ENCODE measurements around the gene METTL25B.
A peak's percentile ranks its signal among the peaks of the same experiment; 100 is the strongest.

Gene METTL25B

DNA sequence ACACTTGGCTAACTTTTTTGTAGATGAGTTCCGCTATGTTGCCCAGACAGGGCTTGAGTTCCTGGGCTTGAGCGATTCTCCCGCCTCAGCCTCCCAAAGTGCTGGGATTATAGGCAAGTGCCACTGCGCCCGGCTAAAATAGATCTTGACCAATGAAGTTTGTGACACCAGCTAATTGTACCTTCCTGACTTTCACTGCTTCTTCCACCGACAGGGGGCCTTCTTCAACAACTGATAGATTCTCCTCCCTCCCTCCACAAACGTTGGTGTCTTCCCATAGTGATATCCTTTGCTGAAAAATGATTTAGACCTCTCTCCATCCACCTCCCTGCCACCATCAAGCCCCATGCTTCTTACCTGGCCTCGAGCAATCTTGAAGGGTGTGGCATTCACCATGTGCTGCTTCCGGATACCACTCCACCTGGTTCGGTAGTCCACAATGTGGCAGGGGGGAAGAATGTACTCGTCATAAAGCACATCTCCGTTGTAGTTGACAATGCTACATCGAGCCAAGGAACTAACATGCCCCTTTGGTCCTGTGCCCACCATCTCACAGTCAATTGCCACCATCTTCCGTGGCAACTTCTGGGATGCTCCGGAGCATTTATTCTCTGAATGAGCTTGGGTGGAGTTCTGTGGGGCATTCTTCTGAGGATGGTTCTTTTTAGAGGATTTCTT is 1.6 kb upstream of the METTL25B start:
- DNase-seq (ENCODE audit: low spot score), result peak; percentile 85

DNA sequence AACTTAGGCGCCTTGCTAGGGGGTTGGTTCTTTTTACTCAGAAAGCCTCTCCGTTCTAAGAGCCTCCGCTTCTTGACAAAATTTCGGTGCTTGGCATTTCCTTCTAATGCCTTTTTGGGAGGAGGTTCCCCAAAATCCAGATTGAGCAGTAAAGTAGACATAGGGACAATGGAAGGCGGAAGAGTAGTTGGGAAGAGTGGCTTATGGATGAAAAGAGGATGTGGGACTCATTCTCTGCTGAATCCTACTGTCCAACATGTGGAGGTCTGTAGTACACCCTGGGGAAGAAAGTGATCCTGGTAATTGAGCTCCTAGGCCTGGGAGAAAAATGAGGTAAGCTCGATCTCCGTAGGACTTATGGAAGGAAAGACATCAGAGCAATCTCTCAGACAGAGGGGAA is 777 bp upstream of the METTL25B start:
- DNase-seq (ENCODE audit: low spot score), result no peak

DNA sequence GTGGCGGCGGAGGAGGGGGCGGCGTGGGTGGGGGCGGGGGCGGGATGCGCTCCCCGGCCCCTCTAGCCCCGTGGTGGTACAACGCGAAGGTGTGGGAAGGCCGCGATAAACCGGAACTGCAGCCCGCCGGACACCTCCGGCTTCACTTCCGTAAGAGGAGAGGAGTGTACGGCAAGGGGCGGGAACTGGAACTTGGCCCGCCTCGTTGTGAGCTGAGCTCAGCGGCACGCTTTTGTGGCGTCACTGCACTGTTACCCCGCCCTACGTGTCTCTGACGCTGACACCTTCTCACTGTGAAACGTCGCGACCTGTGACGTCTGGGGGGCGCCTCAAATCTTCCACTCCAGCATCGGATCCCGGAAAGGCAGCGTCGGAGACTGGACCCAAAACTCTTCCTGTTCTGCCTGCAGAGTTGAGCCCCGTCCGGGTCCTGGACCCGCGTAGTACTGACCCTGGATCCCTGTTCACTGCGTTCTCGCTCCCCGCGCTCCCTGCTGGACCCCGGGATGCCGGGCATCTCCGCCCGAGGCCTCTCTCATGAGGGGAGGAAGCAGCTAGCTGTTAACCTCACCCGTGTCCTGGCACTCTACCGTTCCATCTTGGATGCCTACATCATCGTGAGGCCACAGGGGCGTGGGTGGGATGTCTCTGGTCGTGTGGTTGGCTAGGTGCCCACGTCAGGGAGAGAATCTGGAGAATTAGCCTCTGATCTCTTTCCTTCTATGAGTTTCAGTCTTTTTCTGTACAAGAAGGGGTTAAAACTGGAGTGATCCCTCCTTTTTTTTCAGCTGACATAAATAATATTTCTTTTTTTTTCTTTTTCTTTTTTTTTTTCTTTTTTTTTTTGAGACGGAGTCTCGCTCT is 562 bp downstream of the METTL25B start, which contains the start of gene ISG20L2:
Gene ISG20L2, minus strand, starts transcription at position 168 of the 864 bp plus-strand sequence. CDS start 1,114 bp downstream, outside the sequence.
- peak; percentile 91 for DNase-seq (ENCODE audit: low spot score)

DNA sequence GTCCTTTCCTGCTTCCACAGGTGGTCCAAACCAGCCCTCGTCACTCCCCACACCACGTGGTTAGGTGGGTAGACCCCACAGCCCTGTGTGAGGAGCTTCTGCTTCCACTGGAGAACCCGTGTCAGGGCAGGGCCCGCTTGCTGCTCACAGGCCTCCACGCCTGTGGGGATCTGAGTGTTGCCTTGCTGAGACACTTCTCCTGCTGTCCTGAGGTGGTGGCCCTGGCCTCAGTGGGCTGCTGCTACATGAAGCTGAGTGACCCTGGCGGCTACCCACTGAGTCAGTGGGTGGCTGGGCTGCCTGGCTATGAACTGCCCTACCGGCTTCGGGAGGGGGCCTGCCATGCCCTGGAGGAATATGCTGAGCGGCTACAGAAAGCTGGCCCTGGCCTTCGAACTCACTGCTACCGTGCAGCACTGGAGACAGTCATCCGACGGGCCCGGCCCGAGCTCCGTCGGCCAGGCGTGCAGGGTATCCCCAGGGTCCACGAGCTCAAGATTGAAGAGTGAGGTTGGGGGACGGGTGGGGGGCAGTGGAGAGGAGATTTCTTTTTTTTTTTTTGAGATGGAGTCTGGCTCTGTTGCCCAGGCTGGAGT is 5.8 kb downstream of the METTL25B start:
- DNase-seq (ENCODE audit: low spot score), result no peak

DNA sequence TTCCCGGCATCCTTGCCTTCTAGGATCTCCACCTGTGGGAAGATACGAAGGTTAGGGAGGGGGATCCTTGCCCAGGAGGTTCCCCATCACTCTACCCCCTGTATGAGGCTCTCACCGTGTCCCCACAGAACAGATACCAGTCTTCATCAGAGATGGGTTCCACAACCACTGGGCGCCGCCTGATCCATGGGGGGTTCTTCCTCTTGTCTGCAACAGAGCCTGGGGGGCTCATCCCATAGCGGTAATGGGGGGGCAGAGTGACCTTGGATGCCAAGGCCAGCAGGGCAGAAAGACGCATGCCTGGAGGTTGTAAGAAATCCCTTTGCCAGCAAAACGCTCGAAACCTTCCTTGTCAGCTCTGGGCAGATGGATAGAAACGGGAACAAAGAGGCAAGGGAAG is 10.1 kb downstream of the METTL25B start:
- no peak for DNase-seq (ENCODE audit: low spot score)

DNA sequence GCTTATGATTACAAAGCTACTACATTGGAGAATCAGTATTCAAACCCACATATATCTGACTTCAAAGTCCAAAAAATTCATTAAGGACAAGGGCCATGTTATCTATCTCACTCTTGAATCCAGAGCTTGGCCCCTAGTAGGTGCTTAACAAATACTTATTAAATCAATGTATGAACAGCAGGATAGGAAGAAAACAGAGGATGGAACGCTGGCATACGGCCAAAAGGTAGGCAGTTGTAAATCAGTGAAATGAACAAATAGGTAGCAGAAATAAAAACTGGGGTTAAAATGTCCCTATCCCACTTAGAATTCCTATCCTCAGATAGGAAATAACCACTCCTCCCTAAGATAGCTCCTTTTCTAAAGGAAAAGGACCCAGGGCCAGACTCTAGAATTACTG is 10.6 kb downstream of the METTL25B start:
- DNase-seq (ENCODE audit: low spot score), result no peak

DNA sequence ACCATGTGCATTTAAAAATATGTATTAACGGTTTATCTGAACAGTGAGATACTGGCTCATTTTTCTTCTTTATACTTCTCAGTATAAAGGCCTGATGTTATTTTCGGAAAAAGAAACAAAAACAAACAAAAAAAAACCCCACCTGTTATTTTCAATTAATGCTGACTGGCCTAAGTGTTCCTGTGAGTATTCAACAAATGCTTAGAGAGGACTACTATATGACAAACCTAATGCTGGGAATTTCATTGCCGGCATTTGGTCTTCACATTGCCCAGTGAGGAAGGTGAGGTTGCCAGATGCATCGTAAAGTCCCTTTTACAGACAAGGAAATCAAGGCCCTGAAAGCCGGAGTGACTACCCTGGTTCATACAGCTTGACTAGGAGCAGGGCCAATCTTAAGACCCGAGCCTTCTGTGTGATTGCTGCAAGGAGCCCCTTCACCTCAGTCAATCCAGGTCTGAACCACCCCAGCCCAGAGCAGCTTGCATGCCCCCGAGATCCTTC is 12.0 kb downstream of the METTL25B start:
- DNase-seq (ENCODE audit: low spot score), result no peak

DNA sequence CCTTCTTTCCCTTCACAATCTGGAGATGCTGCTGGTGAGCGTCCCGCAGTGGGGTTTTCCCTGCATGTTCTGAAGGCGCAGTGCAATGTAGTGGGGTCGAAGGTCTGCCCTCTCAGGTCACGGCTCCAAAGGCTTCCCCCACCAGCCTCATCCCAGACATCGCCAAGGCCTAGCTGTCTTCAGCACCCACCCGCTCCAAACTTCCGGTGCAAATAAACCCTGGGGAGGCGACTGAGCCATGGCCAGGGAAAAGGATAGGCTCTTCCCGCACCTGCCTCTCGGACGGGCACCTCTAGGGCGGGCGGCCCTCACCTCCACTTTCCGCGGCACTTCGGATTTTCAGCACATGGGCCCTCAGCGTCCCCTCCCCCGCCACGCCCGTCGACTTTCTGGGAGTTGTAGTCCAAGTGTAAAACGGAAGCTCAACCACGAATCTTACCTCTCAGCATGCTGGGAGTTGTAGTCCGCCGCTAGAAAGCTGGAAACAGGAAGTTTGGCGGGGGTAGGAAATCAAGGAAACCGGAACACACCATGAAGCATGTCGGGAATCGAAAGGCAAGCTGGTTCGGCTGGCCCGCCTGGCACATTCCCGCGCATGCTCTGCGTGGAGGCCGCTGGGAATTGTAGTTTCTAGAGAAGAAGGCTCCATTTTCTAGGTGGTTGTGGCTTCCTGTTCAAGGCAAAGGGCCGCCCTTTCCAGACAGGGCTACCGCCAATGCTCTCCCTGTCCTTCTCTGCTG is 12.6 kb downstream of the METTL25B start, which contains the start of gene MRPL24:
Gene MRPL24, minus strand, starts transcription at position 348 of the 740 bp plus-strand sequence. CDS start 2,384 bp downstream, outside the sequence.
- DNase-seq (ENCODE audit: low spot score), result peak; percentile 94

DNA sequence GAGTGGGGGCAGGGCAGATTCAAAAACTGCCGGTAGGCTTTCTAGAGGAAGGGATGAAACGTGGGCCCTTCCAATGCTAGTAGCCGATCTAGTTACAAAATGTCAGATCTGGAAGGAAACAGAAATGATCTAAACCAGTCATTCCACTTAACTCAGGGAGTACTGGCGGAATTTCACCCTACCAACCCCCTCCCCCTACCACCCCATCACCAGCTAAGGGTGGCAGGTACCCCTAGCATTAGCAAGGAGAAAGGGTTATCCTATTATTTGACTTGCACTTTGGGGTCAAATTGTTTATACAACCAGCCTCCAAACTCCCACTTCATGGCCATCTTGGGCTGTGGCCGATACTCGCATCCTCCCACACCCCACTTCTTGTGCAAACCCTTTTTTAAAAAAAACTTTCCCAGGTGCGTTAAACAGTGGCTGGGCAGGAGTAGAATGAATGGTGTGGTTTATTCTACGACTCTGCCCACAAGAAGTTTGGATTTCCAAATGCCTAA is 13.3 kb downstream of the METTL25B start:
- no peak for DNase-seq (ENCODE audit: low spot score)

DNA sequence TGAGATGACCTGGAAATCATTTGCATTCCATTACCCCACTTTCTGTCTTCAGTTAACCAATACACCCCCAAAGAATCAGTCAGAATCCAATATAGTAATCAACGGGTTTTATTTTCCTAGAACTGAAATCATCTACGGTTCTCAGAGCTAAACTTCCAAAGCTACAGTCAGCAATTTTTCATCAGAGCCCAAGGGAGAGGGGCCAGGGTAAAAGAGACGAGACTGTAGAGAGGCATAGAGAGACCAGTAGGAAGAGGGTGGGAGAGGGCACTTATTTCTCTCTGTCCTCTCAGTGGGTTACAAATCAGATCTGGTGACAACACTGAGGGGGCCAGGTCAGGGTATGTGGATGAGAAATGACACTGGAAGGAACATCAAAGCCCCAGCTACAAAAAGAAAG is 13.7 kb downstream of the METTL25B start:
- no peak for DNase-seq (ENCODE audit: low spot score)

DNA sequence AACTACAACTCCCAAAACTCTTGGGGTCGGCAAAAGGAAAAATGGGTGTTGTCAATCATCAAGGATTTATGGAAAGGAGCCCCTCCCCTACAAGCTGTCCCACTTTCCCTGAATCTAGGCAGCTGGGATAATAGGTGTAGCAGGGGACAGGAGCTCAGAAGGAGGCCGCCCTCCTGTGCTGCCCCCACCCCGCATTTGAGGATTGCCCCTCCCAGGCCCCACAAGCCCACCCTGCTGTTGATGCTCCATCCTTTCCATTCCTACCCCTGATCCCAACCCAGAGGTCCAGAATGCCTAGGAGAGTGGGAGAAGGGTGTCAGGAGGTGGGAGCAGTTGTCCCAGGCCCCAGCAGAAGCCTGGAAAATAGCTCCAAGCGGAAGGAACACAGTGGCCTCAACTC is 14.5 kb downstream of the METTL25B start:
- DNase-seq (ENCODE audit: low spot score), result no peak

DNA sequence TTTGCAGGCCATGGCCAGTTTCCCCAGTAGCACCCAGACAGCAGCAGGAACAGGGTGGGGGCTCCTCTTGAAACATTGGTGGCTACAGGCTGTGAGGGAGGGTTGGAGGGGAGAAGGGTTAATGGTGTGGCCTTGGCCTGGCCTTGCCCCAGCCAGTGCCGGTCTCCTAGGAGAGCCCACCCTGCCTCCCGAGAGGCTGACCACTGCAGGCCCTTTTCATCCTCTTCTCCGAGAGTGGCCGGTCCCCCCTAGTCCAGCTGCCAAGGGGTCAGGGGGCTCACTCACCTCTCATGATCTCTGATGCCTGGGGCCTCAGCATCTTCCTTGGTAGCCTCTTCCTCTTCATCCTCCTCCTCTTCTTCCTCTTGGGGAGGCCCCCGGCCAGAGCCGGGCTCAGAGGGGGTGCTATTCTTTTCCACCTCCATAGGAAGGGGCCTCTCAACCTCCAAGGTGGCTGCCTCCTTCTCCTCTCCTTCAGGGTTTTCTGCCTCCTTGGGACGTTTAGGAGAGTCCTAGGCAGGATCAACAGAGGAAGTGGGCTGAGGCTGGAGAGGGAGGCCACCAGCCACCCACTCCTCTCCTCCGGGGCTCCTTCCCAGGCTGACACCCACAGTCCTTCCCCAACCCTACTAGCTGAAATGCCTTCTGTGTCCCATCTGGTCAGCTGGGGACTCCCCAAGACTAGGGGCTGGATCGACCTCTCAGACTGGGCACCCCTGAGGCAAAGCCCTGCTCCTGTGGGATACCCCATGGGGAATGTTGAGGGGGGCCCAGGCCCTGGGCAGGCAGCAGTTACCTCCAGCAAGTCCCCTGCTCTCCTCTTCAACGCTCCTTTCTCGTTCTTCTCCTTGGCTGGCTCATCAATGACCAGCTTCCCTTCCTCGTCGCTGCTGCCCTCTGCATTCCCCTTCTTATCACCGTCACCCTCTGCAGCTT is 15.4 kb downstream of the METTL25B start:
- no peak for DNase-seq (ENCODE audit: low spot score)

DNA sequence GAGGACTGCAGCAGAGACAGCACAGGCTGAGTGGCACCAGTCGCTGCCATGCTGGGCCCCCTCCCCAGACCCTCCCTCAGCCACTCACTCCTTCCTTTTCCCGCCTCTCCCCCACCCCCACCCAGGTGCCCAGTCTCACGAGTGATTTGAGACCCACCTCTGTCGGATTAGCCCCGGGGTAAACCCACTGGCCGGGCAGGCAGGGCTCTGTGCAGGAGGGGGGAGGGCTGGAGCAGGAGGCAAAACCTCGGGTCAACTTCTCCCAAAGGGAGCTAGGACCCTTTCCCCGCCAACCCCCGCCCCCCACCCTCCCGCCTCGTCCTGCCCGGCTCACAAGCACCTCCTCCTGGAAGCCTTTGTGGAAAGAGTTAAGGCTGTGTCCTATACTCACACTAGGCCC is 16.1 kb downstream of the METTL25B start:
- no peak for DNase-seq (ENCODE audit: low spot score)

DNA sequence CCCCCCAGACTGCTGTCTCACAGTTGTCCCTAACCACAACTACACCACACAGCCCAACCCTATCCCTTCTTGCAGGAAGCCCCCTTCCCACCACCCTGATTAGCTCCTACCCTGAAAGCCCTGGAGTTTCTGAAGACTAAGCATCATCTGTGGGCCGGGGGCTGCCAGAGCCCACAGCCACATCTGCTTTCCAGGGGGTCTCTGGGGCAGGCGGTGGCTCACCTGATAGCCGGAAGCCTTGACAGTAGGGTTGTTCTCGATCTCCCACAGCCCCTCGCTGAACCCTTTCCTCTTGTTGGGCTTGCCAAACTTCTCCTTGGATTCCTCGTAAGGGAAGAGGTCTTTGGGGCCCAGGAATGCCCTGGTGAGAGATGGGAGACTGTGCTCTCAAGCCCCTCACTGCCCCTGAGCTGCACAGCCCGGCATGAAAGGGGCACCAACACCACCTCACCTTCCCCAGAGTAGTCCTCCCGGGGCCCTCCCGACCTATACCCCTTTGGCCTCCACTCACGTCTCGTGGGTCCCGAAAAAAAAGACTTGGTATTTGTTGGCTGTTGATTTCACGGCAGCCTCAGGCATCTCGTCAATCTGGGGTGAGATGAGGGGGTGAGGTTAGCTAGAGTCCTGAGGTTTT is 16.6 kb downstream of the METTL25B start:
- no peak for DNase-seq (ENCODE audit: low spot score)

DNA sequence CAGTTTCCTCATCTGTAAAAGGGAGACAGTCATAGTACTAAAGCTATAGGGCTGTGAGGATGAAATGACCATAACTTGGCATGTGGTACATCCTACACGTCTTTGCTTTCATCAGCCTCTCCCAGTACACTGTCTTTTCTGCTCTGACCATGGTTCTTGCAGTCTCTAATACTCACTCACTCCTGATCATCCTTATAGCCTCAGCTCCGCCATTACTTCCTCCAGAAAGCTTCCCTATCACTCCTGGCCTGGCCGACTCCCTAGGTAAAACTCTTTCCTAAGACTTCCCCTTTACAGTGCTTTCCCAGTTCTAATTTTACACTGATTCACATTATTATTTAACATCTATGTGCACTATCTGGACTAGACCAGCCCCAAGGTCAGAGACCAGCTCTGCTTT is 17.6 kb downstream of the METTL25B start:
- DNase-seq (ENCODE audit: low spot score), result no peak

DNA sequence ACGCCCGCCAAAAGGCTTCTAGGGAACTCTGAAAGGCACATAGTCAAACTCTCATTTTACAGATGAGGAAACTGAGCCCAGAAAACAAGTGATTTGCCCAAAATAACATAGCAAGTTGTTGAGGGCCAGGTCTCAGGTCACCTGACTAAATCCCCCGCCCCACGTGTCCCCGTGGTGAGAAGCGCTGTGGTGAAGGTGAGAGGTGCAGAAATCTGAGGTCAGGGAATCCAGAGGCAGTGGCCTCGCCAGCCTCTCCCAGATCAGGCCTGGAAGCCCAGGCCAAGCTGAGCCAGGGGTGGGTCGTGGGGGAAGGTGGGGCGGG is 18.1 kb downstream of the METTL25B start:
- DNase-seq (ENCODE audit: low spot score), result no peak

DNA sequence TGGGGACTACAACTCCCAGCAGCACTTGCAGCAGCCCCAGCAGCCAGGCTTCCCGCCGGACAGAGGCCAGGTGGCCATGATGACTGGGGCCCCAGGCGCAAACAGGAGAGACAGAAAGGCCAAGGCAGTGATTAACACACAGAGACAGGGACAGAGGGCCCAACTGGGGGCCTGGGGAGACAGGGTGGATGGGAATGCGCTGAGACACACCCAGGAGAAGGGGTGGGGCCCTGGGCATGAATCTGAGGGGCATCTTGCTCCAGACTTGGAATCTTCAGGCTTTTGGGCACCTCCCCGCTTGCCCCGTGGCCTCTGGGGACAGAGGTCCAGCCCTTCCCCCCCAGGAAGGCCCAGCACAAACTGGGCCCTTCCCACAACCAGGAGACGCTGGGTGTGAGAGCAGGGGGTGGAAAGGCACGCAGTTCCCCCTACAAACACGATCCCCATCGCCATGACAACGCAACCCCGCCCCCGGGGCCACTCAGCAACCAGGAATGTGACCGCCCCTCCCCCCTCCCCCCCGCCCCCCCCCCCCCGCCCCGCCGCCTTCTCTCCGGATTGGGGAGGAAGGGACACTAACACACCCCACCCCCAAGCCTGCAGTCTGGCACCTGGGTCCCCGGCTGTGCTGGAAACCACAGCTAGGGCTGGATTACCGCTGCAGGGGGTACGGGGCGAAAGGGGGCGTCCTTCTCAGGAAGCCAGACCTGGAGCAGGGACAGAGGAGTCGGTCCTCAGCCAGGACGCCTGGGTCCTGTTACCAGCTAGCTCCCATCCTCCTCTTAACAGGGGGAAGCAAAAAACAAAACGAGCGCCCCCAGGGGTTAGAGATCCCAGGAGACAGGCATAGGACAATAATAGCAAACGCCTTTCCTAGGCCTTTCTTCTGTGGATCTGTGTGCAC is 18.7 kb downstream of the METTL25B start:
- peak; percentile 89 for DNase-seq (ENCODE audit: low spot score)

DNA sequence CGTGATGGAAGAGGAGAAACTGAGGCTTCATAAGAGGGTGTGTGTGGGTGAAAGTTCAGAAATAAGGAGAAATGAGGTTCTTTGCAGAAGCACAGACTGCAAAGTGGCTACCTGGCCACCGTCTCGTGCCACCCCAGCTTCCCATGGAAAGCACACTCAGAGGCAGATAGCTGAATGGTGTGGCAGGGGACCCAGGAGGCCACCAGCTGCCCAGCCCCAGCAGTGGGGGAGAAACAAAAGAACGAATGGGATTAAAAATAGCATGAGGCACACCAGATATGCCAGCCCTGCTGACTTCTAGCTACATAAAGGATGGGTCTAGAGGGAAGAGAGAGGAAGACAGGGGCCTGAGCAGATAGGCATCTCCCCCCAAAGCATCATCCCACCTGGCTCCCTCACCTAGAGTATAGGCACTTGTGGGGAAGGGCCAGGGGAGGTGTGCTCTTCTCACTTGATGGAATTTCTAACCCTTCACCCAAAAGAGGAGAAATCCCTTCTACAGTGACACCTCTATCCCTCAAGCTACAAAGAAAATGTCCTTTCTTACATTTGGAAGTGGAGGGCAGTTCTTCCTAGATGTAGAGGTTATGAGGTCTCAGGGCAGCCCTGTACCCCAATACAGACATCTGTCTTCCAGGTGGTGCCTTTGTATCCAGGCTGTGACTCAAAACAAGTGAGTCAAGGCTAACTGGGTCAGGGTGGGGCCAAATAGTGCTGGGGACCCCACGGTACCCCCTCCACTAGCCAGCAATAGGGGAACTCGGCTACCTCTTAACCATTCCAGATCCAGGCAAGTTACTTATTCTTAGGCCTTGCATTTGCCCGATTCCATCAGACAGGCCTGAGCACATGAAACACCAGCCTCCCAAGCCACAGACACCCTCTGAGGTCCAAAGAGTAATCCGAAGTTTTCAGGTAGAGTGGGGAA is 19.7 kb downstream of the METTL25B start:
- no peak for DNase-seq (ENCODE audit: low spot score)
